ENCODE results near the gene SSU72. TPM values are rescaled to one million over a fixed set of nuclear protein-coding genes. Genes with fewer than 3 reads are reported as not detected.
"Not testable (repeated sequence)": the region's sequence is repeated elsewhere in the genome, so short reads cannot be mapped to it uniquely, and the experiment has no call there.

Gene SSU72
- total and polyA plus RNA-seq, 4 donors, result 35.4 to 57.4 (median 44.3) TPM

GRCh38 chr1:1526476-1526875, 48.2 kb downstream of the SSU72 start:
- not testable (repeated sequence) for H3K27me3 ChIP-seq (ENCODE audit: control insufficient read depth in 4 of 4, insufficient read depth in 4 of 4, low read length in 3 of 4); H3K4me3 ChIP-seq (ENCODE audit: low read depth in 1 of 3, low read length in 3 of 3); H3K4me1 ChIP-seq (ENCODE audit: control insufficient read depth in 4 of 4, insufficient read depth in 4 of 4, low read length in 3 of 4); H3K27ac ChIP-seq (ENCODE audit: low read depth in 1 of 2, low read length in 2 of 2); H3K9ac ChIP-seq (ENCODE audit: low read depth in 1 of 2, low read length in 2 of 2); H3K9me3 ChIP-seq (ENCODE audit: control insufficient read depth in 4 of 4, low read length in 3 of 4); DNase-seq (ENCODE audit: low spot score)
- peaks cover 0 to 22% (median 10%) of the 10 kb centered on the region in 4 donors for H3K36me3 ChIP-seq (ENCODE audit: control insufficient read depth in 4 of 4, insufficient read depth in 3 of 4, low read depth in 1 of 4, low read length in 3 of 4)
- WGBS, result 96% methylated on average over 17 of the region's 21 CpGs

GRCh38 chr1:1524750-1525383, 49.8 kb downstream of the SSU72 start:
- WGBS, result 71% methylated on average over 26 of the region's 30 CpGs
- Histone ChIP-seq H3K36me3 (ENCODE audit: control insufficient read depth in 4 of 4, insufficient read depth in 3 of 4, low read depth in 1 of 4, low read length in 3 of 4) (peaks cover 0 to 27% (median 11%) of the 10 kb centered on the region in 4 donors), H3K27ac (ENCODE audit: low read depth in 1 of 2, low read length in 2 of 2) (peak overlapping the region in 1 of 2 donors; percentile 18)
- not testable (repeated sequence) for H3K9ac ChIP-seq (ENCODE audit: low read depth in 1 of 2, low read length in 2 of 2); DNase-seq (ENCODE audit: low spot score); H3K27me3 ChIP-seq (ENCODE audit: control insufficient read depth in 4 of 4, insufficient read depth in 4 of 4, low read length in 3 of 4); H3K9me3 ChIP-seq (ENCODE audit: control insufficient read depth in 4 of 4, low read length in 3 of 4); H3K4me3 ChIP-seq (ENCODE audit: low read depth in 1 of 3, low read length in 3 of 3); H3K4me1 ChIP-seq (ENCODE audit: control insufficient read depth in 4 of 4, insufficient read depth in 4 of 4, low read length in 3 of 4)
- peak in 1 of 2 donors; percentile 23 for TF ChIP-seq HNF4A (conservative IDR thresholded peaks at IDR 0.05)
- peak in 1 of 2 donors; percentile 45 for TF ChIP-seq RXRA (IDR thresholded peaks at IDR 0.05)

GRCh38 chr1:1523651-1524050, 51.0 kb downstream of the SSU72 start:
- not testable (repeated sequence) for H3K4me3 ChIP-seq (ENCODE audit: low read depth in 1 of 3, low read length in 3 of 3); DNase-seq (ENCODE audit: low spot score); H3K9me3 ChIP-seq (ENCODE audit: control insufficient read depth in 4 of 4, low read length in 3 of 4); H3K9ac ChIP-seq (ENCODE audit: low read depth in 1 of 2, low read length in 2 of 2); H3K27me3 ChIP-seq (ENCODE audit: control insufficient read depth in 4 of 4, insufficient read depth in 4 of 4, low read length in 3 of 4); H3K4me1 ChIP-seq (ENCODE audit: control insufficient read depth in 4 of 4, insufficient read depth in 4 of 4, low read length in 3 of 4); H3K27ac ChIP-seq (ENCODE audit: low read depth in 1 of 2, low read length in 2 of 2)
- peaks cover 0 to 18% (median 9%) of the 10 kb centered on the region in 4 donors for H3K36me3 ChIP-seq (ENCODE audit: control insufficient read depth in 4 of 4, insufficient read depth in 3 of 4, low read depth in 1 of 4, low read length in 3 of 4)
- 96% methylated on average over 17 of the region's 17 CpGs for WGBS

GRCh38 chr1:1523226-1523625, 51.4 kb downstream of the SSU72 start:
- 98% methylated on average over 31 of the region's 31 CpGs for WGBS
- H3K9me3 ChIP-seq (ENCODE audit: control insufficient read depth in 4 of 4, low read length in 3 of 4); H3K9ac ChIP-seq (ENCODE audit: low read depth in 1 of 2, low read length in 2 of 2); H3K4me3 ChIP-seq (ENCODE audit: low read depth in 1 of 3, low read length in 3 of 3); H3K4me1 ChIP-seq (ENCODE audit: control insufficient read depth in 4 of 4, insufficient read depth in 4 of 4, low read length in 3 of 4); H3K27ac ChIP-seq (ENCODE audit: low read depth in 1 of 2, low read length in 2 of 2); H3K27me3 ChIP-seq (ENCODE audit: control insufficient read depth in 4 of 4, insufficient read depth in 4 of 4, low read length in 3 of 4); DNase-seq (ENCODE audit: low spot score): not testable (repeated sequence)
- peaks cover 0 to 16% (median 10%) of the 10 kb centered on the region in 4 donors for H3K36me3 ChIP-seq (ENCODE audit: control insufficient read depth in 4 of 4, insufficient read depth in 3 of 4, low read depth in 1 of 4, low read length in 3 of 4)

GRCh38 chr1:1522536-1522935, 52.1 kb downstream of the SSU72 start:
- H3K27ac ChIP-seq (ENCODE audit: low read depth in 1 of 2, low read length in 2 of 2), result not testable (repeated sequence)
- H3K36me3 ChIP-seq (ENCODE audit: control insufficient read depth in 4 of 4, insufficient read depth in 3 of 4, low read depth in 1 of 4, low read length in 3 of 4), result peaks cover 0 to 20% (median 9%) of the 10 kb centered on the region in 4 donors

GRCh38 chr1:1521331-1521730, 53.3 kb downstream of the SSU72 start:
- Histone ChIP-seq H3K27ac (ENCODE audit: low read depth in 1 of 2, low read length in 2 of 2) (no peak overlapping the region), H3K4me3 (ENCODE audit: low read depth in 1 of 3, low read length in 3 of 3) (no peak overlapping the region), H3K27me3 (ENCODE audit: control insufficient read depth in 4 of 4, insufficient read depth in 4 of 4, low read length in 3 of 4) (no peaks in the 10 kb centered on the region), H3K4me1 (ENCODE audit: control insufficient read depth in 4 of 4, insufficient read depth in 4 of 4, low read length in 3 of 4) (peaks cover 0 to 5% (median 3%) of the 10 kb centered on the region in 4 donors), H3K36me3 (ENCODE audit: control insufficient read depth in 4 of 4, insufficient read depth in 3 of 4, low read depth in 1 of 4, low read length in 3 of 4) (peaks cover 0 to 18% (median 9%) of the 10 kb centered on the region in 4 donors), H3K9me3 (ENCODE audit: control insufficient read depth in 4 of 4, low read length in 3 of 4) (no peaks in the 10 kb centered on the region), H3K9ac (ENCODE audit: low read depth in 1 of 2, low read length in 2 of 2) (no peak overlapping the region)
- TF ChIP-seq EGR1 (IDR thresholded peaks at IDR 0.05; ENCODE audit: low read depth in 2 of 2) (no peak), JUND (IDR thresholded peaks at IDR 0.05) (no peak), ZBTB33 (IDR thresholded peaks at IDR 0.05) (no peak), NR2F2 (IDR thresholded peaks at IDR 0.05) (no peak), FOXA1 (IDR thresholded peaks at IDR 0.05) (no peak), GABPA (IDR thresholded peaks at IDR 0.05 in 1 of 2, conservative IDR thresholded peaks at IDR 0.05 in 1 of 2) (no peak), FOXA2 (IDR thresholded peaks at IDR 0.05) (no peak), YY1 (IDR thresholded peaks at IDR 0.05) (no peak)
- WGBS, result 98% methylated on average over 19 of the region's 19 CpGs
- DNase-seq (ENCODE audit: low spot score), result no peak

More at GRCh38 chr1:1522536-1522935, 52.1 kb downstream of the SSU72 start:
- 98% methylated on average over 30 of the region's 30 CpGs for WGBS
- H3K4me1 ChIP-seq (ENCODE audit: control insufficient read depth in 4 of 4, insufficient read depth in 4 of 4, low read length in 3 of 4); H3K27me3 ChIP-seq (ENCODE audit: control insufficient read depth in 4 of 4, insufficient read depth in 4 of 4, low read length in 3 of 4); H3K9me3 ChIP-seq (ENCODE audit: control insufficient read depth in 4 of 4, low read length in 3 of 4); H3K9ac ChIP-seq (ENCODE audit: low read depth in 1 of 2, low read length in 2 of 2); DNase-seq (ENCODE audit: low spot score); H3K4me3 ChIP-seq (ENCODE audit: low read depth in 1 of 3, low read length in 3 of 3): not testable (repeated sequence)

Data from liver (tissue), 9 donors.